ENCODE data around the gene RTBDN. TPM values are rescaled to one million over a fixed set of nuclear protein-coding genes. Genes with fewer than 3 reads are reported as not detected.

The RTBDN gene
- total RNA-seq, 4 donors from 2014 or later: not detected

DNA sequence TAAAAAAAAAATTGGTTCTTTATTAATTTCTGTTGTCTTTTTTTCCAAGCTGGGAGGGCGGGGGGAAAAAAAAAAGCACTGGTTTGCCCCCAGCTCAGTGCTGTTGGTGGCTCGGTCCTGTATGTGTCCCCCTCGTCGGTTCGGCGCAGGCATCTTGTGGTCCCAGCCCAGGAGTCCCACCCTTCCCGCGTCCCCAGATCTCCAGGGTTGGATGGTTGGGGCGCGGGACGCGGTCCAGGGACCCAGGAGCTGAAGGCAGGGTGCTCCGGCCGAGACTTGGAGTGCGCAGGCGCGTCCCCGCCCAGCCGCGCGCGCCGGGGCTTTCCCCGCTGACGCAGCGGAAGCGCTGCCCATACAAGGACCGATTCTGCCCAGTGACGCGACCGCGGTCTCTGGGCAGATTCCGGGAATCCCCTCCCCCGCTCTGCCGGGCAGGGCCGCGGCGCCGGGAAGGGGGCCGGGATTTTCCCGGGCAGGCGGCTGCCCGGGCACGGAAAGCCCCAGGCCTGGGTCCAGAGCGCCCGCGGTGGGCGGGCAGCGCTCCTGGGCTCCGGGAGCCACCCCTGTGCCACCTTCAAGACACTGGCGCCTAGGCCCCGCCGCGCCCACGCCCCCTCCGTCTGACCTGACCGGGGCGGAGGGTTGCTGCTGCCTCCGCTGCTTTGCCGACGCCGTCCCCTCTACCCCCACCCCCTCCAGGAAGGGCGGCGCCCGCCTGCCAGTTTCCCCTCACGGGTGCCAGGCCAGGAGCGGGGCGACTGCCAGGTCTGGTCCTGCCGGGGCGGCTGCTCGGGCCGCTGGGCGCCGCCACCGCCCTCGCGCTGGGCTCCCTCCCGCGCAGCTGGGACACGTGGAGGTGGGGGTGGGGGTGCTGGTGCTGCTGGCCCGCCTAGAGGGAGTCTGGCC is 40.8 kb downstream of the RTBDN start:
- Histone ChIP-seq H3K4me1 (peaks cover 8 to 47% (median 34%) of the 10 kb centered on the region in 4 donors), H3K4me3 (peak overlapping the region; percentile 42 to 90 (median 87)), H3K9me3 (no peaks in the 10 kb centered on the region), H3K27me3 (no peaks in the 10 kb centered on the region), H3K27ac (peak overlapping the region; percentile 97 to 99 (median 98)), H3K36me3 (no peaks in the 10 kb centered on the region)
- TF ChIP-seq POLR2A (IDR thresholded peaks at IDR 0.05): peak; percentile 88
- TF ChIP-seq EP300 (IDR thresholded peaks at IDR 0.05; ENCODE audit: low read depth): peak; percentile 97
- TF ChIP-seq, protein P1, sequence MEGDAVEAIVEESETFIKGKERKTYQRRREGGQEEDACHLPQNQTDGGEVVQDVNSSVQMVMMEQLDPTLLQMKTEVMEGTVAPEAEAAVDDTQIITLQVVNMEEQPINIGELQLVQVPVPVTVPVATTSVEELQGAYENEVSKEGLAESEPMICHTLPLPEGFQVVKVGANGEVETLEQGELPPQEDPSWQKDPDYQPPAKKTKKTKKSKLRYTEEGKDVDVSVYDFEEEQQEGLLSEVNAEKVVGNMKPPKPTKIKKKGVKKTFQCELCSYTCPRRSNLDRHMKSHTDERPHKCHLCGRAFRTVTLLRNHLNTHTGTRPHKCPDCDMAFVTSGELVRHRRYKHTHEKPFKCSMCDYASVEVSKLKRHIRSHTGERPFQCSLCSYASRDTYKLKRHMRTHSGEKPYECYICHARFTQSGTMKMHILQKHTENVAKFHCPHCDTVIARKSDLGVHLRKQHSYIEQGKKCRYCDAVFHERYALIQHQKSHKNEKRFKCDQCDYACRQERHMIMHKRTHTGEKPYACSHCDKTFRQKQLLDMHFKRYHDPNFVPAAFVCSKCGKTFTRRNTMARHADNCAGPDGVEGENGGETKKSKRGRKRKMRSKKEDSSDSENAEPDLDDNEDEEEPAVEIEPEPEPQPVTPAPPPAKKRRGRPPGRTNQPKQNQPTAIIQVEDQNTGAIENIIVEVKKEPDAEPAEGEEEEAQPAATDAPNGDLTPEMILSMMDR (IDR thresholded peaks at IDR 0.05): peak in 1 of 5 experiments; percentile 25
- peak; percentile 95 to 97 (median 97) for TF ChIP-seq POLR2AphosphoS5 (IDR thresholded peaks at IDR 0.05)
- in situ Hi-C loops (cut with MboI; ENCODE audit: low pct_ligation_motif_present in 1 of 4, low pct_unique_long_range_greater_than_20kb in 1 of 4, low sequenced_read_pairs in 3 of 4) (no loop called here), intact Hi-C loops (cut with DNase I; ENCODE audit: low total_unique reads) (no loop called here)
- WGBS, 2 donors (ENCODE audit: low coverage in 1 of 2): 0 to 1% methylated on average over 2 to 44 of the region's 81 CpGs
- DNase-seq: peak; percentile 95

DNA sequence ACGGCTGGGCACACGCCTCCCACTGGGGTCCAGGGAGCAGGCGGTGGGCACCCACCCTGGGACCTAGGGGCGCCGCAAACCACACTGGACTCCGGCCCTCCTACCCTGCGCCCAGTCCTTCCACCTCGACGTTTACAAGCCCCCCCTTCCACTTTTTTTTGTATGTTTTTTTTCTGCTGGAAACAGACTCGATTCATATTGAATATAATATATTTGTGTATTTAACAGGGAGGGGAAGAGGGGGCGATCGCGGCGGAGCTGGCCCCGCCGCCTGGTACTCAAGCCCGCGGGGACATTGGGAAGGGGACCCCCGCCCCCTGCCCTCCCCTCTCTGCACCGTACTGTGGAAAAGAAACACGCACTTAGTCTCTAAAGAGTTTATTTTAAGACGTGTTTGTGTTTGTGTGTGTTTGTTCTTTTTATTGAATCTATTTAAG is 41.5 kb downstream of the RTBDN start:
- peak overlapping the region; percentile 38 to 90 (median 87) for H3K4me3 ChIP-seq
- peaks cover 14 to 54% (median 41%) of the 10 kb centered on the region in 4 donors for H3K4me1 ChIP-seq

DNA sequence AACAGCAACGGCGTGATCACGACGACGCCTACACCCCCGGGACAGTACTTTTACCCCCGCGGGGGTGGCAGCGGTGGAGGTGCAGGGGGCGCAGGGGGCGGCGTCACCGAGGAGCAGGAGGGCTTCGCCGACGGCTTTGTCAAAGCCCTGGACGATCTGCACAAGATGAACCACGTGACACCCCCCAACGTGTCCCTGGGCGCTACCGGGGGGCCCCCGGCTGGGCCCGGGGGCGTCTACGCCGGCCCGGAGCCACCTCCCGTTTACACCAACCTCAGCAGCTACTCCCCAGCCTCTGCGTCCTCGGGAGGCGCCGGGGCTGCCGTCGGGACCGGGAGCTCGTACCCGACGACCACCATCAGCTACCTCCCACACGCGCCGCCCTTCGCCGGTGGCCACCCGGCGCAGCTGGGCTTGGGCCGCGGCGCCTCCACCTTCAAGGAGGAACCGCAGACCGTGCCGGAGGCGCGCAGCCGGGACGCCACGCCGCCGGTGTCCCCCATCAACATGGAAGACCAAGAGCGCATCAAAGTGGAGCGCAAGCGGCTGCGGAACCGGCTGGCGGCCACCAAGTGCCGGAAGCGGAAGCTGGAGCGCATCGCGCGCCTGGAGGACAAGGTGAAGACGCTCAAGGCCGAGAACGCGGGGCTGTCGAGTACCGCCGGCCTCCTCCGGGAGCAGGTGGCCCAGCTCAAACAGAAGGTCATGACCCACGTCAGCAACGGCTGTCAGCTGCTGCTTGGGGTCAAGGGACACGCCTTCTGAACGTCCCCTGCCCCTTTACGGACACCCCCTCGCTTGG is 42.1 kb downstream of the RTBDN start:
- Histone ChIP-seq H3K4me3 (peak overlapping the region; percentile 38 to 90 (median 87)), H3K27ac (peak overlapping the region; percentile 97 to 99 (median 98)), H3K9me3 (no peaks in the 10 kb centered on the region), H3K36me3 (no peaks in the 10 kb centered on the region), H3K4me1 (peaks cover 21 to 60% (median 47%) of the 10 kb centered on the region in 4 donors), H3K27me3 (no peaks in the 10 kb centered on the region)
- DNase-seq: peak; percentile 79
- in situ Hi-C loops (cut with MboI; ENCODE audit: low pct_ligation_motif_present in 1 of 4, low pct_unique_long_range_greater_than_20kb in 1 of 4, low sequenced_read_pairs in 3 of 4) (no loop called here), intact Hi-C loops (cut with DNase I; ENCODE audit: low total_unique reads) (no loop called here)
- WGBS, 2 donors (ENCODE audit: low coverage in 1 of 2): 0% methylated on average over 51 of the region's 84 CpGs; no CpG with 5 or more reads in 1 of the 2 donors
- TF ChIP-seq POLR2A (IDR thresholded peaks at IDR 0.05) (peak; percentile 59), POLR2AphosphoS5 (IDR thresholded peaks at IDR 0.05) (peak; percentile 77 to 97 (median 87)), EP300 (IDR thresholded peaks at IDR 0.05; ENCODE audit: low read depth) (no peak)
- TF ChIP-seq, protein P1 (IDR thresholded peaks at IDR 0.05): peak in 1 of 5 experiments; percentile 20

More for the DNA sequence above, 41.5 kb downstream of the RTBDN start:
- in situ Hi-C loops (cut with MboI; ENCODE audit: low pct_ligation_motif_present in 1 of 4, low pct_unique_long_range_greater_than_20kb in 1 of 4, low sequenced_read_pairs in 3 of 4) (no loop called here), intact Hi-C loops (cut with DNase I; ENCODE audit: low total_unique reads) (no loop called here)
- Histone ChIP-seq H3K27me3 (no peaks in the 10 kb centered on the region), H3K27ac (peak overlapping the region; percentile 97 to 99 (median 98)), H3K9me3 (no peaks in the 10 kb centered on the region), H3K36me3 (no peaks in the 10 kb centered on the region)
- TF ChIP-seq POLR2A (IDR thresholded peaks at IDR 0.05): no peak
- no peak for TF ChIP-seq EP300 (IDR thresholded peaks at IDR 0.05; ENCODE audit: low read depth)
- TF ChIP-seq, protein P1 (IDR thresholded peaks at IDR 0.05): no peak
- TF ChIP-seq POLR2AphosphoS5 (IDR thresholded peaks at IDR 0.05): no peak
- WGBS, 2 donors (ENCODE audit: low coverage in 1 of 2): 0 to 1% methylated on average over 16 to 22 of the region's 22 CpGs
- peak; percentile 57 for DNase-seq

Measured in transverse colon (tissue), 4 donors.